Measurements from ENCODE around the gene ZNF718.

DNA sequence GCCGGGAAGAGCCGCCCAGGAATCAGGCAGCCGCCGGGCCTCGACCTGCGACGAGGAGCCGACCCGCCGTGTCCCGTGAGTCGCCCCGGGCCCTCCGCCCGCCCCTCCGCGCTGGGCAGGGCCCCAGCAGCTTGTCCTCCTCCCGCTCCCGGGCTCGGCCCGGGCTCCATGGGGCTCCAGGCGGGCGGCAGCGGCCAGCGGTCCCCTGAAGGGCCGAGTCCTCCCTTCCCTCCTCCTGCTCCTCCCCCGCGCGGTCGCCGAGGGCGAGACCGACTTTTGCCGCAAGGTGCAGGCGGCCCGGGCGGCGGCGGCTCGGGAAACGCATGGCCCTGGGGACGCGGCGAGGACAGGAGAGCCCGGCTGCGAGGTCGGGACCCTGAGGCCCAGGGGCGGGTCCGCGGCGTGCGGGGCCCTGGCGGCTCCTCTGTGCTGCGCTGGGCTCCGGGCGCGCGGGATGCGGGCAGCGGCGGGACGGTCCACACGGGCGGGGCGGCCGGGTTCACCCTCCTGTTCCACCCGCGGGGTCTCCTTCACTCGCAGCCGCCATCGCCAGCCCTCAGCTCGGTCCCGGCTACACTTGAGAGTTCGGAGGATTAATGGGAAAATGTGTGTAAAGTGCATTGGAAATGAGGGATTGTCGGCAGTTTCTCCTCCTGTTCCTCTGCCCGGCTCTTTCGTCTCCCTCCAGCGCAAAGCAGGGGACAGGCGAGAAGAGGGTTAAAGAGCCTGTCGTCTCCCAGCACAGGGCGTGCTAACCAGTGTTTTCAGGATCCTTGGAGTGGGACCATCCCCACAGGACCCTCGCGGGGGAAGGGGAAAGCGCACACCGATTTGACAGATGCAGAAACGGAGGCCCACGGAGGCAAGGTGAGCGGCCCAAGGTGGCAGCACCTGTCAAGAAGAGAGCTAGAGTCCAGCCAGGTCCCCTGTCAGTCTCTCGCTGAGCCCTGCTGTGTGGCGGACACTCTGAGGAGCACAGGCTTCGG is 16.6 kb upstream of the ZNF718 start:
- TF ChIP-seq, protein P1, sequence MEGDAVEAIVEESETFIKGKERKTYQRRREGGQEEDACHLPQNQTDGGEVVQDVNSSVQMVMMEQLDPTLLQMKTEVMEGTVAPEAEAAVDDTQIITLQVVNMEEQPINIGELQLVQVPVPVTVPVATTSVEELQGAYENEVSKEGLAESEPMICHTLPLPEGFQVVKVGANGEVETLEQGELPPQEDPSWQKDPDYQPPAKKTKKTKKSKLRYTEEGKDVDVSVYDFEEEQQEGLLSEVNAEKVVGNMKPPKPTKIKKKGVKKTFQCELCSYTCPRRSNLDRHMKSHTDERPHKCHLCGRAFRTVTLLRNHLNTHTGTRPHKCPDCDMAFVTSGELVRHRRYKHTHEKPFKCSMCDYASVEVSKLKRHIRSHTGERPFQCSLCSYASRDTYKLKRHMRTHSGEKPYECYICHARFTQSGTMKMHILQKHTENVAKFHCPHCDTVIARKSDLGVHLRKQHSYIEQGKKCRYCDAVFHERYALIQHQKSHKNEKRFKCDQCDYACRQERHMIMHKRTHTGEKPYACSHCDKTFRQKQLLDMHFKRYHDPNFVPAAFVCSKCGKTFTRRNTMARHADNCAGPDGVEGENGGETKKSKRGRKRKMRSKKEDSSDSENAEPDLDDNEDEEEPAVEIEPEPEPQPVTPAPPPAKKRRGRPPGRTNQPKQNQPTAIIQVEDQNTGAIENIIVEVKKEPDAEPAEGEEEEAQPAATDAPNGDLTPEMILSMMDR (IDR thresholded peaks at IDR 0.05) = no peak
- TF ChIP-seq POLR2A (IDR thresholded peaks at IDR 0.05) (no peak), EP300 (IDR thresholded peaks at IDR 0.05) (no peak)

Measured in gastroesophageal sphincter (tissue), 3 donors.